IMR-90 (cell line): ENCODE measurements around the gene TACR2. TPM values are rescaled to one million over a fixed set of nuclear protein-coding genes. Genes with fewer than 3 reads are reported as not detected.

Source experiments
- ATAC-seq: fragments of 200-7000 bp; cut with Tn5 transposase; 2 replicates; pipeline ENCODE4 v1.9.1; 2020; ENCODE audit warnings: low read depth, mild to moderate bottlenecking, moderate library complexity
- BruUV-seq: library from RNA; stranded (reverse); fragments of 400-500 nt; replicated peaks from 2 replicates; lab custom pipeline; 2021; lab: Mats Ljungman, UMichigan
- CTCF ChIA-PET: fragments of 300-600 bp; formaldehyde crosslinking; extraction: SDS; loops from one replicate; lab custom pipeline; 2021; ENCODE audit warnings: antibody characterized with exemption; lab: Yijun Ruan, JAX
- POLR2A ChIA-PET: fragments of 300-600 bp; sonication (Branson Sonifier 250); formaldehyde crosslinking; loops from one replicate; lab custom pipeline; 2022; ENCODE audit warnings: antibody characterized with exemption; ENCODE audit not compliant: unreplicated experiment; lab: Charles Lee
- DNase-seq: peaks from one replicate; pipeline ENCODE4 v3.0.0; 2013
- H2AFZ ChIP-seq: replicated peaks from 2 replicates; pipeline ENCODE3; 2013; ENCODE audit warnings: low read length, mild to moderate bottlenecking; ENCODE audit not compliant: poor library complexity
- H2AK5ac ChIP-seq: 2 replicates; pipeline ENCODE4 v1.6.1; 2013; ENCODE audit warnings: low read depth, low read length, inconsistent platforms
- H2AK9ac ChIP-seq: replicated peaks from 2 replicates; pipeline ENCODE3; 2013; ENCODE audit warnings: mild to moderate bottlenecking, low read depth, low read length, moderate library complexity; ENCODE audit not compliant: poor library complexity
- H2BK120ac ChIP-seq: 2 replicates; pipeline ENCODE4 v1.6.1; 2013; ENCODE audit warnings: low read depth, low read length, inconsistent platforms
- H2BK15ac ChIP-seq: 3 replicates; pipeline ENCODE4 v1.6.1; 2013; ENCODE audit warnings: low read depth, low read length, inconsistent platforms
- H2BK20ac ChIP-seq: 2 replicates; pipeline ENCODE4 v1.6.1; 2013; ENCODE audit warnings: low read depth, mild to moderate bottlenecking, inconsistent platforms, low read length, moderate library complexity
- H2BK5ac ChIP-seq: 2 replicates; pipeline ENCODE4 v1.6.1; 2013; ENCODE audit warnings: mild to moderate bottlenecking, low read depth, low read length, inconsistent platforms; ENCODE audit not compliant: poor library complexity, severe bottlenecking
- H3K14ac ChIP-seq: replicated peaks from 2 replicates; pipeline ENCODE4 v1.6.1; 2013; ENCODE audit warnings: low read depth, low read length, inconsistent platforms
- H3K18ac ChIP-seq: 2 replicates; pipeline ENCODE4 v1.6.1; 2013; ENCODE audit warnings: low read depth, low read length, control low read depth
- H3K23ac ChIP-seq: 2 replicates; pipeline ENCODE4 v1.6.1; 2013; ENCODE audit warnings: low read depth, low read length, inconsistent platforms
- H3K27ac ChIP-seq: 2 replicates; pipeline ENCODE4 v1.5.1; 2013; ENCODE audit warnings: mild to moderate bottlenecking, control low read depth, low read length; ENCODE audit not compliant: insufficient read depth
- H3K27me3 ChIP-seq: 2 replicates; pipeline ENCODE4 v1.6.1; 2013; ENCODE audit warnings: low read length; ENCODE audit not compliant: control insufficient read depth, insufficient read depth
- H3K36me3 ChIP-seq: 2 replicates; pipeline ENCODE4 v1.6.1; 2013; ENCODE audit warnings: low read length, mixed read lengths; ENCODE audit not compliant: control insufficient read depth, insufficient read depth
- H3K4ac ChIP-seq: 2 replicates; pipeline ENCODE4 v1.6.1; 2013; ENCODE audit warnings: low read depth, low read length, inconsistent platforms
- H3K4me1 ChIP-seq: 2 replicates; pipeline ENCODE4 v1.6.1; 2013; ENCODE audit warnings: low read length, mixed read lengths; ENCODE audit not compliant: control insufficient read depth, insufficient read depth
- H3K4me2 ChIP-seq: 2 replicates; pipeline ENCODE4 v1.6.1; 2013; ENCODE audit warnings: low read depth, mild to moderate bottlenecking, control low read depth, low read length, moderate library complexity
- H3K4me3 ChIP-seq: 2 replicates; pipeline ENCODE4 v1.5.1; 2013; ENCODE audit warnings: low read depth, mild to moderate bottlenecking, control low read depth, low read length, moderate library complexity; ENCODE audit not compliant: insufficient read depth
- H3K56ac ChIP-seq: 2 replicates; pipeline ENCODE4 v1.6.1; 2013; ENCODE audit warnings: low read length, inconsistent platforms; ENCODE audit not compliant: insufficient read depth; ENCODE audit errors: extremely low read depth
- H3K79me1 ChIP-seq, 2 experiments: 2 replicates each; pipeline ENCODE4 v1.6.1; 2013; ENCODE audit warnings: low read length in 2 of 2, inconsistent platforms in 1 of 2, low read depth in 1 of 2
- H3K9ac ChIP-seq: 2 replicates; pipeline ENCODE4 v1.6.1; 2013; ENCODE audit warnings: low read depth, low read length, control low read depth
- H3K9me1 ChIP-seq: 2 replicates; pipeline ENCODE4 v1.6.1; 2013; ENCODE audit warnings: low read length, inconsistent platforms; ENCODE audit not compliant: insufficient read depth
- H3K9me3 ChIP-seq: 2 replicates; pipeline ENCODE4 v1.6.1; 2013; ENCODE audit warnings: low read length; ENCODE audit not compliant: control insufficient read depth, insufficient read depth
- H4K20me1 ChIP-seq: 2 replicates; pipeline ENCODE4 v1.6.1; 2013; ENCODE audit warnings: low read length, inconsistent platforms; ENCODE audit not compliant: insufficient read depth
- H4K5ac ChIP-seq: 2 replicates; pipeline ENCODE4 v1.6.1; 2013; ENCODE audit warnings: mild to moderate bottlenecking, low read depth, low read length, control low read depth
- H4K8ac ChIP-seq, 2 experiments: 2 replicates each; pipeline ENCODE4 v1.6.1; 2013; ENCODE audit warnings: low read depth in 2 of 2, low read length in 2 of 2, control low read depth in 1 of 2, inconsistent platforms in 1 of 2
- H4K91ac ChIP-seq: 2 replicates; pipeline ENCODE4 v1.6.1; 2013; ENCODE audit warnings: low read depth, low read length, inconsistent platforms; ENCODE audit not compliant: insufficient read depth
- BHLHE40 ChIP-seq: fragments of 150-350 bp; IDR thresholded peaks from 2 replicates; pipeline ENCODE4 v1.6.1; 2016; ENCODE audit warnings: mild to moderate bottlenecking, low read depth, low read length
- CEBPB ChIP-seq: IDR thresholded peaks from 2 replicates; pipeline ENCODE4 v1.6.1; 2012; ENCODE audit warnings: low read depth, low read length, improper control_type of control experiment
- CTCF ChIP-seq: conservative IDR thresholded peaks from 2 replicates; pipeline ENCODE4 v1.5.1; 2012; ENCODE audit warnings: mild to moderate bottlenecking, low read depth, low read length, improper control_type of control experiment
- MAZ ChIP-seq: IDR thresholded peaks from 2 replicates; pipeline ENCODE4 v1.6.1; 2012; ENCODE audit warnings: low read depth, mild to moderate bottlenecking, low read length, improper control_type of control experiment, moderate library complexity, borderline replicate concordance
- NFE2L2 ChIP-seq: fragments of 150-350 bp; IDR thresholded peaks from 2 replicates; pipeline ENCODE4 v1.6.1; 2016; ENCODE audit warnings: low read depth, mild to moderate bottlenecking, low read length
- WGBS, 2 experiments: methylation state at CpG; one replicate each; pipeline versions ENCODE4 v1.1.5 to v1.1.7; 2013; ENCODE audit warnings: missing lambda C conversion rate in 2 of 2; ENCODE audit not compliant: insufficient read length in 1 of 2; ENCODE audit errors: extremely low coverage in 2 of 2; 5-methylcytosine and 5-hydroxymethylcytosine counted together
- dilution Hi-C: fragments of 300-500 bp; cut with HindIII; formaldehyde crosslinking; loops from one replicate; pipeline ENCODE4 v1.14.3; 2018; ENCODE audit warnings: low sequenced_read_pairs; ENCODE audit not compliant: unreplicated experiment
- in situ Hi-C: fragments of 300-500 bp; cut with MboI; formaldehyde crosslinking; loops from 3 replicates; pipeline ENCODE4 v1.14.3; 2019; ENCODE audit warnings: low sequenced_read_pairs, inconsistent platforms, mixed read lengths
- intact Hi-C: fragments of 100-400 bp; cut with micrococcal nuclease; formaldehyde crosslinking; loops from 2 replicates; pipeline ENCODE4 v1.10.0; 2022
- polyA plus RNA-seq, 3 experiments: library from polyadenylated mRNA; depleted of rRNA; stranded (reverse); fragments of >200 nt; gene quantifications; 2 replicates each; pipeline ENCODE4 v1.2.3, GENCODE V29; 2012; ENCODE audit warnings: low replicate concordance in 1 of 3
- total RNA-seq: library from RNA; depleted of rRNA; stranded (reverse); fragments of >200 nt; gene quantifications from 2 replicates; pipeline ENCODE4 v1.2.3, GENCODE V29; 2012
- TF ChIP-seq, protein P1 (sequence below): fragments of 150-350 bp; IDR thresholded peaks from 2 replicates; pipeline ENCODE4 v1.6.1; 2016; ENCODE audit warnings: low read depth, mild to moderate bottlenecking, low read length, moderate library complexity, borderline replicate concordance

The TACR2 gene
- total and polyA plus RNA-seq, 2 of the 4 experiments (the other 2 are of a cell fraction), result not detected

DNA sequence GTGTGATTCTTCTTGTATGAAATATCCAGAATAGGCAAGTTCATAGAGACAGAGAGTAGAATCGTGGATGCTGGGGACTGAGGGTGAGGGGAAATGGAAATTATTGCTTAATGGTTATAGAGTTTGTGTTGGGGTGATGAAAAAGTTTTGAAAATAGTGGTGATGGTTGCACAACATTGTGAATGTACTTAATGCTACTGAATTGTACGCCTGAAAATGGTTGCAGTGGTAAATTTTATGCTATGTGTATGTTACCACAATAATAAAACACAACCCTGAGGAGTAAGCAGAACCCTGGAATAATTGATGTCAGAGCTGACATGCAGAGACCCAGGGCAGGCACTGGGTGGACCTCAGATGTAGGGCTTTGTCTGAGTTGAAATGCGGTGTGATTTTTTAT is 57.6 kb downstream of the TACR2 start:
- in situ Hi-C loops, result no loop called here
- peaks cover 39% of the 10 kb centered on the region for H4K20me1 ChIP-seq
- no peak overlapping the region for H2BK15ac ChIP-seq
- H2AK9ac ChIP-seq, result no peak overlapping the region
- 0 out of 2 replicates have a peak overlapping the region, but pooled peaks have one; percentile 19 for H3K14ac ChIP-seq
- H3K79me1 ChIP-seq, result peaks cover 36 to 67% of the 10 kb centered on the region in 2 experiments
- no peak overlapping the region for H3K4me2 ChIP-seq
- no peak overlapping the region for H3K23ac ChIP-seq
- CTCF ChIA-PET, result no interaction called here
- peaks cover 21% of the 10 kb centered on the region for H3K4me1 ChIP-seq
- H2AK5ac ChIP-seq, result no peak overlapping the region
- no peak overlapping the region for H3K4ac ChIP-seq
- H3K27me3 ChIP-seq, result no peaks in the 10 kb centered on the region
- H2BK120ac ChIP-seq, result no peak overlapping the region
- intact Hi-C loops, result no loop called here
- H3K56ac ChIP-seq, result no peak overlapping the region
- H2BK20ac ChIP-seq, result no peak overlapping the region
- no peak overlapping the region for H4K5ac ChIP-seq
- no peak overlapping the region for H3K9ac ChIP-seq
- dilution Hi-C loops, result no loop called here
- no peak overlapping the region for H3K27ac ChIP-seq
- H3K4me3 ChIP-seq, result no peak overlapping the region
- H2AFZ ChIP-seq, result no peak overlapping the region
- H4K8ac ChIP-seq, result no peak overlapping the region
- WGBS, 2 experiments, result no CpG with 5 or more reads among the region's 3 CpGs
- H3K9me1 ChIP-seq, result peaks cover 18% of the 10 kb centered on the region
- POLR2A ChIA-PET, result no interaction called here
- no peaks in the 10 kb centered on the region for H3K9me3 ChIP-seq
- H4K91ac ChIP-seq, result no peak overlapping the region
- H2BK5ac ChIP-seq, result no peak overlapping the region
- no peak overlapping the region for H3K18ac ChIP-seq
- ATAC-seq (no peak), DNase-seq (no peak)
- H3K36me3 ChIP-seq, result peaks cover 3% of the 10 kb centered on the region; the same call in 1 of the 2 replicates
- no TSS peak for BruUV-seq
- TF ChIP-seq NFE2L2 (no peak), MAZ (no peak), BHLHE40 (no peak), CTCF (no peak), CEBPB (peak; percentile 75)
- TF ChIP-seq, protein P1, sequence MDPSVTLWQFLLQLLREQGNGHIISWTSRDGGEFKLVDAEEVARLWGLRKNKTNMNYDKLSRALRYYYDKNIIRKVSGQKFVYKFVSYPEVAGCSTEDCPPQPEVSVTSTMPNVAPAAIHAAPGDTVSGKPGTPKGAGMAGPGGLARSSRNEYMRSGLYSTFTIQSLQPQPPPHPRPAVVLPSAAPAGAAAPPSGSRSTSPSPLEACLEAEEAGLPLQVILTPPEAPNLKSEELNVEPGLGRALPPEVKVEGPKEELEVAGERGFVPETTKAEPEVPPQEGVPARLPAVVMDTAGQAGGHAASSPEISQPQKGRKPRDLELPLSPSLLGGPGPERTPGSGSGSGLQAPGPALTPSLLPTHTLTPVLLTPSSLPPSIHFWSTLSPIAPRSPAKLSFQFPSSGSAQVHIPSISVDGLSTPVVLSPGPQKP, result no peak
